AG08396 (cell line): ENCODE measurements around the gene TMEM176B.

ENCODE experiments used
- DNase-seq: peaks from one replicate; pipeline ENCODE4 v3.0.0; 2012; ENCODE audit warnings: low spot score, mixed read lengths

The TMEM176B gene

GRCh38 chr7:150751702-150752101, 48.5 kb downstream of the TMEM176B start:
- no peak for DNase-seq

GRCh38 chr7:150748376-150748775, 51.8 kb downstream of the TMEM176B start:
- no peak for DNase-seq

GRCh38 chr7:150746921-150747320, 53.2 kb downstream of the TMEM176B start:
- DNase-seq, result no peak

- no peak for DNase-seq
These were observed 54.3 kb downstream of the TMEM176B start for GRCh38 chr7:150745876-150746275.

- DNase-seq, result no peak
These were observed 55.1 kb downstream of the TMEM176B start for GRCh38 chr7:150745086-150745485.

GRCh38 chr7:150744041-150744656, 56.0 kb downstream of the TMEM176B start:
- DNase-seq, result no peak

GRCh38 chr7:150742286-150742968, 57.7 kb downstream of the TMEM176B start:
- no peak for DNase-seq
